K562 (cell line): Measurements from ENCODE around the gene TMC6. TPM values are rescaled to one million over a fixed set of nuclear protein-coding genes. Genes with fewer than 3 reads are reported as not detected.

Experiments
- ATAC-seq: fragments of 200-7000 bp; cut with Tn5 transposase; 3 replicates; pipeline ENCODE4 v1.9.1; 2020; ENCODE audit warnings: moderate library complexity
- BruUV-seq: library from RNA; stranded (reverse); fragments of 400-500 nt; replicated peaks from 2 replicates; lab custom pipeline; 2021; lab: Mats Ljungman, UMichigan
- CTCF ChIA-PET: fragments of 300-600 bp; formaldehyde crosslinking; extraction: SDS; loops from one replicate; lab custom pipeline; 2021; ENCODE audit warnings: low intra/inter-chr PET ratio; lab: Yijun Ruan, JAX
- POLR2A ChIA-PET: fragments of 300-600, 350-650 bp; sonication (Branson Sonifier 250); formaldehyde crosslinking; extraction: SDS; loops from one replicate; lab custom pipeline; 2021; ENCODE audit warnings: antibody characterized with exemption, inconsistent platforms; lab: Yijun Ruan, JAX
- DNase-seq, 4 experiments: peaks; one replicate each; pipeline versions ENCODE4 v3.0.0 to v3.0.0-alpha.2; 2011 to 2018; ENCODE audit warnings: low spot score in 3 of 4, mixed read lengths in 3 of 4; ENCODE audit errors: extremely low read depth in 1 of 4
- FAIRE-seq: peaks from 2 replicates; lab custom pipeline; 2011; peaks lifted over from hg19 to GRCh38; lab: Jason Lieb, UNC
- H2AFZ ChIP-seq: 2 replicates; pipeline ENCODE4 v1.6.0; 2011; ENCODE audit warnings: low read depth, low read length, control low read depth, inconsistent platforms
- H3K27ac ChIP-seq: fragments of 200-600 bp; 3 replicates; pipeline ENCODE4 v1.8.0; 2011; ENCODE audit warnings: low read depth, mild to moderate bottlenecking, control low read depth, inconsistent platforms, low read length, moderate library complexity, mixed read lengths; ENCODE audit errors: extremely low read depth
- H3K27me3 ChIP-seq, 2 experiments: fragments of 300-600 bp in 1 of 2; 2 replicates in 1 of 2; 3 replicates in 1 of 2; pipeline versions ENCODE4 v1.6.0 to v1.8.0; 2011; ENCODE audit warnings: inconsistent platforms in 2 of 2, low read length in 2 of 2, mild to moderate bottlenecking in 1 of 2, mixed read lengths in 1 of 2, moderate library complexity in 1 of 2; ENCODE audit not compliant: control insufficient read depth in 2 of 2, insufficient read depth in 2 of 2
- H3K36me3 ChIP-seq: fragments of 300-600 bp; 3 replicates; pipeline ENCODE4 v1.8.0; 2011; ENCODE audit warnings: mild to moderate bottlenecking, low read length, inconsistent platforms; ENCODE audit not compliant: control insufficient read depth, insufficient read depth
- H3K4me1 ChIP-seq, 2 experiments: fragments of 200-600 bp in 1 of 2; replicated peaks in 1 of 2; 2 replicates in 1 of 2; 3 replicates in 1 of 2; pipeline versions ENCODE4 v1.5.1 to v1.8.0; 2011; ENCODE audit warnings: inconsistent platforms in 2 of 2, low read length in 2 of 2, mild to moderate bottlenecking in 1 of 2, mixed read lengths in 1 of 2, moderate library complexity in 1 of 2; ENCODE audit not compliant: control insufficient read depth in 2 of 2, insufficient read depth in 2 of 2
- H3K4me2 ChIP-seq: 2 replicates; pipeline ENCODE4 v1.6.1; 2011; ENCODE audit warnings: low read length, control low read depth, inconsistent platforms, mixed read lengths; ENCODE audit not compliant: insufficient read depth
- H3K4me3 ChIP-seq: fragments of 200-600 bp; sonication (generic), shearing (Covaris generic); 2 replicates; pipeline ENCODE4 v1.5.1; 2016; ENCODE audit warnings: control low read depth, inconsistent platforms
- H3K79me2 ChIP-seq: fragments of 200-600 bp; 3 replicates; pipeline ENCODE4 v1.8.0; 2011; ENCODE audit warnings: low read length, inconsistent platforms; ENCODE audit not compliant: control insufficient read depth, insufficient read depth
- H3K9ac ChIP-seq, 2 experiments: 2 replicates each; pipeline versions ENCODE4 v1.6.0 to v1.6.1; 2011; ENCODE audit warnings: low read depth in 2 of 2, low read length in 2 of 2, control low read depth in 1 of 2, inconsistent platforms in 1 of 2, mild to moderate bottlenecking in 1 of 2, mixed read lengths in 1 of 2; ENCODE audit not compliant: insufficient read depth in 1 of 2
- H3K9me1 ChIP-seq: one replicate; pipeline ENCODE4 v1.6.0; 2011; ENCODE audit warnings: inconsistent platforms, mild to moderate bottlenecking, low read length, moderate library complexity; ENCODE audit not compliant: control insufficient read depth, insufficient read depth
- H3K9me3 ChIP-seq: replicated peaks from 2 replicates; pipeline ENCODE4 v1.5.1; 2011; ENCODE audit warnings: low read depth, low read length, inconsistent platforms; ENCODE audit not compliant: control insufficient read depth, insufficient read depth
- H4K20me1 ChIP-seq: replicated peaks from 2 replicates; pipeline ENCODE4 v1.6.1; 2011; ENCODE audit warnings: low read length, inconsistent platforms, mixed read lengths; ENCODE audit not compliant: control insufficient read depth, insufficient read depth
- CBX8 ChIP-seq: fragments of 200-600 bp; sonication (generic); IDR thresholded peaks from 2 replicates; pipeline ENCODE4 v1.6.1; 2012; ENCODE audit warnings: borderline replicate concordance, mixed run types, low read depth, mild to moderate bottlenecking, moderate library complexity, mixed read lengths, low read length, control low read depth, inconsistent platforms; ENCODE audit not compliant: poor library complexity, severe bottlenecking; ENCODE audit errors: extremely low read depth
- ETV5 ChIP-seq: sonication (generic); formaldehyde crosslinking; IDR thresholded peaks from 2 replicates; pipeline ENCODE4 v1.4.0; 2020; ENCODE audit warnings: low read depth, mild to moderate bottlenecking, missing genetic modification reagents
- IRF2 ChIP-seq: sonication (generic); formaldehyde crosslinking; IDR thresholded peaks from 2 replicates; pipeline ENCODE4 v1.8.1; 2022; ENCODE audit warnings: mild to moderate bottlenecking, missing genetic modification reagents
- KLF1 ChIP-seq: fragments of 450-650 bp; IDR thresholded peaks from 2 replicates; pipeline ENCODE4 v1.6.1; 2016; ENCODE audit warnings: missing genetic modification characterization, missing compliant biosample characterization
- LCOR ChIP-seq: sonication (generic); formaldehyde crosslinking; IDR thresholded peaks from 2 replicates; pipeline ENCODE4 v1.8.0; 2022; ENCODE audit warnings: mild to moderate bottlenecking, missing genetic modification reagents
- MBD1 ChIP-seq: fragments of 250-450 bp; sonication (Bioruptor Pico); IDR thresholded peaks from 2 replicates; pipeline ENCODE4 v1.8.0; 2022; ENCODE audit warnings: inconsistent platforms
- RAD21 ChIP-seq, 2 experiments: fragments of 250-450 bp in 1 of 2; fragments of 450-650 bp in 1 of 2; sonication (Bioruptor Pico) in 1 of 2; formaldehyde crosslinking in 1 of 2; IDR thresholded peaks in 1 of 2; conservative IDR thresholded peaks in 1 of 2; 2 replicates each; pipeline versions ENCODE4 v1.4.0 to v1.8.0; 2020 to 2022; ENCODE audit warnings: mild to moderate bottlenecking in 2 of 2, moderate library complexity in 1 of 2
- RAD51 ChIP-seq: fragments of 450-650 bp; IDR thresholded peaks from 2 replicates; pipeline ENCODE4 v1.7.1; 2016; ENCODE audit warnings: low read depth, mild to moderate bottlenecking, borderline replicate concordance
- SMARCB1 ChIP-seq: IDR thresholded peaks from 2 replicates; pipeline ENCODE4 v1.6.1; 2011; ENCODE audit warnings: improper control_type of control experiment, low read depth; ENCODE audit not compliant: insufficient read length
- SMARCC2 ChIP-seq: fragments of 450-650 bp; IDR thresholded peaks from 2 replicates; pipeline ENCODE4 v1.6.1; 2017; ENCODE audit warnings: antibody characterized with exemption, moderate library complexity, mild to moderate bottlenecking, low read depth
- ZNF143 ChIP-seq: sonication (generic); formaldehyde crosslinking; IDR thresholded peaks from 2 replicates; pipeline ENCODE4 v1.9.0; 2022; ENCODE audit warnings: mild to moderate bottlenecking, missing genetic modification reagents
- ZNF707 ChIP-seq: fragments of 250-450 bp; sonication (Bioruptor Pico); conservative IDR thresholded peaks from 2 replicates; pipeline ENCODE4 v1.8.0; 2022; ENCODE audit warnings: inconsistent platforms, mild to moderate bottlenecking, moderate library complexity
- WGBS: fragments of 100-300 bp; shearing (Covaris generic); methylation state at CpG from one replicate; pipeline ENCODE4 v1.1.6; 2016; ENCODE audit warnings: low coverage, mixed read lengths; ENCODE audit not compliant: insufficient coverage; ENCODE audit errors: missing lambda C conversion rate; 5-methylcytosine and 5-hydroxymethylcytosine counted together
- in situ Hi-C: fragments of 300-500 bp; cut with MboI; formaldehyde crosslinking; loops from 4 replicates; pipeline ENCODE4 v1.15.0; 2018; ENCODE audit warnings: inconsistent platforms, mixed read lengths
- intact Hi-C: fragments of 100-400 bp; cut with micrococcal nuclease; formaldehyde crosslinking; loops from 2 replicates; pipeline ENCODE4 v1.14.2; 2022
- polyA plus RNA-seq, 8 experiments: library from polyadenylated mRNA; depleted of rRNA in 4 of 8; stranded (reverse) in 5 of 8; unstranded in 3 of 8; fragments of >200 nt; fragmentation: Nextera tagmentation in 2 of 8; fragmentation: Illumina TruSeq in 1 of 8; extraction: Ambion mirVana in 2 of 8; extraction: Trizol in 1 of 8; gene quantifications; 2 replicates each; pipeline versions ENCODE4 v1.2.1 to v1.2.3, GENCODE V29; 2011 to 2014; ENCODE audit warnings: inconsistent platforms in 1 of 8, missing spikeins in 1 of 8
- total RNA-seq, 7 experiments: library from RNA; depleted of rRNA in 6 of 7; stranded (reverse); fragments of >200 nt in 6 of 7; fragmentation: Illumina TruSeq in 2 of 7; extraction: Trizol in 2 of 7; gene quantifications; 2 replicates each; pipeline versions ENCODE4 v1.2.1 to v1.2.3, GENCODE V29; 2011 to 2021; ENCODE audit warnings: low replicate concordance in 1 of 7
- TF ChIP-seq, protein P1 (sequence below): fragments of 250-450 bp; sonication (Bioruptor Pico); IDR thresholded peaks from 2 replicates; pipeline ENCODE4 v1.4.0; 2020; ENCODE audit warnings: mild to moderate bottlenecking, moderate library complexity, borderline replicate concordance

TMC6 gene
- total and polyA plus RNA-seq, 9 of the 15 experiments (the other 6 are each of a cell fraction or from before 2014, with no cell fraction given) = 4.1 to 351 (median 66.9) TPM

DNA sequence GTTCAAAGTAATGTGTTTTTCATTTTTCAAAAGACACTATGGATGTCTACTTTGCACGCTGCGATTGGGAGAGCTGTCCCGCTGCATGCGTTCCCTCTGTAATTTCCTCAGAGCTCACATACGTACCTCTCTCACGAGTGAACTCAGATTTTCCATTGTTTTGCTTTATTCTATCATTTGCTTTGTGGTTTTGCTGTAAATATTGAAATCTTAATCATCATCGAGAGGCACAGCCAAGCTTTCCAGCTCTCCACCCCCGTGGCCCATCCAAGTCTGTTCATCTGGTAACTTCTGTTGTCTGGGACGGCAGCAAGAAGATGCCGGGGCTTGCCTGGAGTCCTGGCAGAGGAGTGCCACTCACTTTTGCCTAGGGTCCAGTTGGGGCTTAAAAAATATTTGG is 21.1 kb downstream of the TMC6 start:
- Histone ChIP-seq H3K27ac (peak overlapping the region; percentile 32; the same call in 1 of the 3 replicates), H3K9me1 (no peaks in the 10 kb centered on the region), H3K4me1 (peaks cover 0 to 34% of the 10 kb centered on the region in 2 experiments; a peak in 3 of 5 replicates), H4K20me1 (peaks cover 3% of the 10 kb centered on the region), H3K9me3 (no peaks in the 10 kb centered on the region), H3K27me3 (no peaks in the 10 kb centered on the region), H3K36me3 (peaks cover 55% of the 10 kb centered on the region), H3K4me2 (no peak overlapping the region), H2AFZ (no peak overlapping the region), H3K79me2 (peaks cover 10% of the 10 kb centered on the region; the same call in 2 of the 3 replicates), H3K9ac (no peak overlapping the region), H3K4me3 (no peak overlapping the region)
- in situ Hi-C loops = no loop called here
- ChIA-PET CTCF (no interaction called here), POLR2A (interaction anchor here (0.6 kb wide), 1 partner anchor 148 kb away, joined by 3 read pairs; no protein-coding TSS in a partner anchor)
- FAIRE-seq = peak; percentile 35
- intact Hi-C loops = no loop called here
- TF ChIP-seq RAD21 (CRISPR knock-in tag; conservative IDR thresholded peaks at IDR 0.05 in 1 of 2, IDR thresholded peaks at IDR 0.05 in 1 of 2) (no peak), CBX8 (no peak), ZNF707 (CRISPR knock-in tag) (no peak), SMARCB1 (no peak), KLF1 (tag) (no peak), RAD51 (no peak), LCOR (CRISPR knock-in tag) (no peak), MBD1 (CRISPR knock-in tag) (no peak), SMARCC2 (no peak), ETV5 (CRISPR knock-in tag) (no peak), ZNF143 (CRISPR knock-in tag) (no peak), IRF2 (CRISPR knock-in tag) (no peak)
- TF ChIP-seq, protein P1, sequence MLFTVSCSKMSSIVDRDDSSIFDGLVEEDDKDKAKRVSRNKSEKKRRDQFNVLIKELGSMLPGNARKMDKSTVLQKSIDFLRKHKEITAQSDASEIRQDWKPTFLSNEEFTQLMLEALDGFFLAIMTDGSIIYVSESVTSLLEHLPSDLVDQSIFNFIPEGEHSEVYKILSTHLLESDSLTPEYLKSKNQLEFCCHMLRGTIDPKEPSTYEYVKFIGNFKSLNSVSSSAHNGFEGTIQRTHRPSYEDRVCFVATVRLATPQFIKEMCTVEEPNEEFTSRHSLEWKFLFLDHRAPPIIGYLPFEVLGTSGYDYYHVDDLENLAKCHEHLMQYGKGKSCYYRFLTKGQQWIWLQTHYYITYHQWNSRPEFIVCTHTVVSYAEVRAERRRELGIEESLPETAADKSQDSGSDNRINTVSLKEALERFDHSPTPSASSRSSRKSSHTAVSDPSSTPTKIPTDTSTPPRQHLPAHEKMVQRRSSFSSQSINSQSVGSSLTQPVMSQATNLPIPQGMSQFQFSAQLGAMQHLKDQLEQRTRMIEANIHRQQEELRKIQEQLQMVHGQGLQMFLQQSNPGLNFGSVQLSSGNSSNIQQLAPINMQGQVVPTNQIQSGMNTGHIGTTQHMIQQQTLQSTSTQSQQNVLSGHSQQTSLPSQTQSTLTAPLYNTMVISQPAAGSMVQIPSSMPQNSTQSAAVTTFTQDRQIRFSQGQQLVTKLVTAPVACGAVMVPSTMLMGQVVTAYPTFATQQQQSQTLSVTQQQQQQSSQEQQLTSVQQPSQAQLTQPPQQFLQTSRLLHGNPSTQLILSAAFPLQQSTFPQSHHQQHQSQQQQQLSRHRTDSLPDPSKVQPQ (CRISPR knock-in tag) = no peak
- ATAC-seq = no peak
- no peak for DNase-seq
- WGBS = 73% methylated on average over 10 of the region's 10 CpGs
- no TSS peak for BruUV-seq
